Glutamatergic neuron (in vitro differentiated cells): ENCODE results near the gene ADAM23. TPM values are rescaled to one million over a fixed set of nuclear protein-coding genes. Genes with fewer than 3 reads are reported as not detected.

Source experiments
- DNase-seq: peaks from one replicate; pipeline ENCODE4 v3.0.0; 2022
- H3K27ac Mint-ChIP-seq: one replicate; pipeline ENCODE4 v1.8.0; 2020; ENCODE audit warnings: mild to moderate bottlenecking, mixed read lengths, inconsistent platforms; ENCODE audit not compliant: unreplicated experiment
- H3K27me3 Mint-ChIP-seq: one replicate; pipeline ENCODE4 v1.8.0; 2020; ENCODE audit warnings: mild to moderate bottlenecking, moderate library complexity, mixed read lengths, inconsistent platforms; ENCODE audit not compliant: unreplicated experiment
- H3K36me3 Mint-ChIP-seq: one replicate; pipeline ENCODE4 v1.8.0; 2020; ENCODE audit warnings: mild to moderate bottlenecking, mixed read lengths, inconsistent platforms; ENCODE audit not compliant: unreplicated experiment
- H3K4me1 Mint-ChIP-seq: one replicate; pipeline ENCODE4 v1.8.0; 2020; ENCODE audit warnings: mild to moderate bottlenecking, low read depth, mixed read lengths, inconsistent platforms; ENCODE audit not compliant: unreplicated experiment
- H3K4me3 Mint-ChIP-seq: one replicate; pipeline ENCODE4 v1.8.0; 2020; ENCODE audit warnings: mild to moderate bottlenecking, mixed read lengths, inconsistent platforms; ENCODE audit not compliant: unreplicated experiment
- H3K9me3 Mint-ChIP-seq: one replicate; pipeline ENCODE4 v1.8.0; 2020; ENCODE audit warnings: mild to moderate bottlenecking, moderate library complexity, mixed read lengths, inconsistent platforms; ENCODE audit not compliant: unreplicated experiment
- total RNA-seq: library from RNA; stranded (reverse); fragmentation: NEBNext Ultra II Directional; extraction: Animal tissue kit (Norgen Biotek cat#: 25700); gene quantifications from one replicate; pipeline ENCODE4 v1.2.1, GENCODE V29; 2021; ENCODE audit not compliant: unreplicated experiment
- TF ChIP-seq, protein P1 (sequence below): fragments of 200-600 bp; sonication (generic); IDR thresholded peaks from one replicate; pipeline ENCODE4 v1.5.0; 2021; ENCODE audit not compliant: partially characterized antibody, unreplicated experiment

Gene ADAM23
- total RNA-seq, 1 donor from 2014 or later: 16.4 TPM

DNA sequence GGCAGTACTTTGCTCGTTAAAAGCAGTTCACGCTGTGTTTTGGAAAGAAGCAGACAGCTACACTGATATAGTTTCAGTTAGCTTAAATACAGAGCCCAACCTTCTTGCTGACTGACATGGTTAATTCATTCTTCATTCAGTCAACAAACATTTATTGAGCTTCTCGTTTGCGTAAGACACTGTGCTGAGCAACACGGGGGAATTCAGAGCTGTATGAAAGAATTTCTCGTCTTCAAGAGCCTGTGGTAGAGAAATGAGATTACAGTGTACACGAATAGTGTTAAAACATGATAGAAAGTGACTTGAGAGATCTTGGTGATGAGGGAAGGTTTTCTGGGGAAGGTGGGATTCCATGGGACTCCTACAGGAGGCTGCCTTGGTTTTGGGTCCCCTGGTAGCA lies 44.7 kb downstream of the ADAM23 start:
- Mint-ChIP-seq H3K27me3 (peaks cover 1% of the 10 kb centered on the region), H3K4me1 (no peaks in the 10 kb centered on the region), H3K36me3 (peaks cover 17% of the 10 kb centered on the region), H3K4me3 (no peak overlapping the region), H3K9me3 (peaks cover 3% of the 10 kb centered on the region), H3K27ac (no peak overlapping the region)
- no peak for DNase-seq
- TF ChIP-seq, protein P1, sequence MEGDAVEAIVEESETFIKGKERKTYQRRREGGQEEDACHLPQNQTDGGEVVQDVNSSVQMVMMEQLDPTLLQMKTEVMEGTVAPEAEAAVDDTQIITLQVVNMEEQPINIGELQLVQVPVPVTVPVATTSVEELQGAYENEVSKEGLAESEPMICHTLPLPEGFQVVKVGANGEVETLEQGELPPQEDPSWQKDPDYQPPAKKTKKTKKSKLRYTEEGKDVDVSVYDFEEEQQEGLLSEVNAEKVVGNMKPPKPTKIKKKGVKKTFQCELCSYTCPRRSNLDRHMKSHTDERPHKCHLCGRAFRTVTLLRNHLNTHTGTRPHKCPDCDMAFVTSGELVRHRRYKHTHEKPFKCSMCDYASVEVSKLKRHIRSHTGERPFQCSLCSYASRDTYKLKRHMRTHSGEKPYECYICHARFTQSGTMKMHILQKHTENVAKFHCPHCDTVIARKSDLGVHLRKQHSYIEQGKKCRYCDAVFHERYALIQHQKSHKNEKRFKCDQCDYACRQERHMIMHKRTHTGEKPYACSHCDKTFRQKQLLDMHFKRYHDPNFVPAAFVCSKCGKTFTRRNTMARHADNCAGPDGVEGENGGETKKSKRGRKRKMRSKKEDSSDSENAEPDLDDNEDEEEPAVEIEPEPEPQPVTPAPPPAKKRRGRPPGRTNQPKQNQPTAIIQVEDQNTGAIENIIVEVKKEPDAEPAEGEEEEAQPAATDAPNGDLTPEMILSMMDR: no peak

DNA sequence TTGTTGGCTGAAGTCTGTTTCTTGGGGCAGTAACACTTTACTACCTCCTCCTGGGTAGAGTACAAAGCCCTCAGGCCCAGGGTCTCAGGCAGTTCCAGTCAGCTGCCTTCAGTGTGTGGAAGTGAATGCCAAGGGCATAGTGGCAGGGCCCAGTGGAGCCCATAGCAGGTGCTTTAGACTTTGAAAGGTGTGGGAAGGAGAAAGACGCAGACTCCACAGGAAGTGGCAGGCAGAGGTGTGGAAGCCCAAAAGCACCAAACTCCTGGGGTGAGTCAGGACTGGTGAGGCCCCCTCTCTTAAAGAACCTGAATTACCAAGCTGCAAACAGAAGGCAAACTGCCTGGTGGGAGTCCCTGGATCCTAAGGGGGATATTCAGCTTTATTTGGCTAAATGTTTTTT lies 45.3 kb downstream of the ADAM23 start:
- Mint-ChIP-seq H3K4me1 (no peaks in the 10 kb centered on the region), H3K9me3 (peaks cover 3% of the 10 kb centered on the region), H3K27ac (no peak overlapping the region), H3K27me3 (peaks cover 1% of the 10 kb centered on the region), H3K36me3 (peaks cover 17% of the 10 kb centered on the region), H3K4me3 (no peak overlapping the region)
- TF ChIP-seq, protein P1: no peak
- no peak for DNase-seq

DNA sequence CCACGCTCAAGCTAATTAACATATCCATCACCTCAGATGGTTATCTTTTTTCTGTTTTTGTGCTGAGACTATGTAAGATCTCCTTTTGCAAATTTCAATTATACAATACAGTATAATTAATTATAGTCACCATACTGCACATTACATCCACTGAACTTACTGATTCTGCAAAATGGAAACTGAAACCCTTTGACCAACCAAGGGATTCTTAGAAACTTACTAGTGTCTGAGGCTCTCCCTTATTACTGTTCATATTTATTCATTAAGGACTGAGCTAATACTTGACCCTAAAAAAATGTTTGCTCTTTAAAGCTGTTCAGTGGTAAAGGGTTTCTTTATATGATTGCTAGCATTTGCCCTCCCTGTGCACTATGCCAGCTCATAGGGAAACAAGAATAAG lies 50.7 kb downstream of the ADAM23 start:
- DNase-seq: no peak
- TF ChIP-seq, protein P1: no peak
- Mint-ChIP-seq H3K27me3 (peaks cover 4% of the 10 kb centered on the region), H3K27ac (no peak overlapping the region), H3K4me1 (no peaks in the 10 kb centered on the region), H3K9me3 (peaks cover 3% of the 10 kb centered on the region), H3K36me3 (peaks cover 5% of the 10 kb centered on the region), H3K4me3 (no peak overlapping the region)

DNA sequence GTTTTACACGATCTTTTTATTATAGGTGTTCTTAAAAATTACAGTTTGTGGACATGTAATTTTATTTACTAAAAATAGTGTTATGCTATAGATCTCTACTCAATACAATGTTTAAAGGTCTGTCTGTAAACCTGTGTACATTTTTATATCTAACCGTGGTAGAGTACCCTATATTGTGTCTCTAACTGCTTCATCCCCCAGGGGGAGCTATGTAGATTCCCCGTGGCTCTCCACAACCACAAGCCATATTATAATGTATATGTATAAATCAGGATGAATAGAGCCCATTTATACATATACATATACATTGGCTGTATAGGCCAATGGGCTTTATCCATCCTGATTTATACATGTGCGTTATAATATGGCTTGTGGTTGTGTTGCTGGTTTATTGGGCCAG lies 59.4 kb downstream of the ADAM23 start:
- Mint-ChIP-seq H3K4me3 (no peak overlapping the region), H3K27ac (no peak overlapping the region), H3K4me1 (no peaks in the 10 kb centered on the region), H3K27me3 (no peaks in the 10 kb centered on the region), H3K36me3 (no peaks in the 10 kb centered on the region), H3K9me3 (peaks cover 3% of the 10 kb centered on the region)
- TF ChIP-seq, protein P1: no peak
- DNase-seq: no peak

DNA sequence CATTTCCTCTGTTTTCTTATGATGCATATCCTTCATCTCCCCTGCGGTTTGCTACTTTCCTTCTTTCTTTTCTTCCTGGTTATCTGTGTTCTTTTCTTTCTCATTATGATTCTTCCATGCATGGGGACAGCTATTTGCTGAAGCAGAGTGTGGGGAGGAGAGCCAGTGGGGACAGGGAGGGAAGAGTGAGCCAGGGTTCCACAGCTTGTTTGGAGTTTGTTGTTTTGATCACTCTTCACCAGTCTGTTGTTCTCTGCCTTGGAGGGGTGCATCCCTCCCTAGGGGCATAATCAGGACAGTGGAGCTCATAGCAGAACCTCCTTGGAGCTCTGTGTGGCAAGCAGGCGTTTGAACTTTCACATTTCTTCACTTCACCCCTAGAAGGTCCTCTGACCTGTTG lies 68.0 kb downstream of the ADAM23 start:
- no peak for DNase-seq
- Mint-ChIP-seq H3K9me3 (no peaks in the 10 kb centered on the region), H3K4me1 (no peaks in the 10 kb centered on the region), H3K27me3 (no peaks in the 10 kb centered on the region), H3K27ac (no peak overlapping the region), H3K4me3 (no peak overlapping the region), H3K36me3 (no peaks in the 10 kb centered on the region)
- TF ChIP-seq, protein P1: no peak
